ENCODE data around the gene SORCS1.

Gene SORCS1

GRCh38 chr10:107010531-107010930, 154.0 kb downstream of the SORCS1 start:
- Histone ChIP-seq H3K4me3 (no peak overlapping the region), H3K36me3 (ENCODE audit: insufficient read depth, low read length) (no peaks in the 10 kb centered on the region), H3K27ac (no peak overlapping the region), H3K9me3 (ENCODE audit: low read depth, low read length) (no peaks in the 10 kb centered on the region), H3K9ac (ENCODE audit: insufficient read length) (no peak overlapping the region)
- no peak for DNase-seq (ENCODE audit: low read depth, low spot score)
- TF ChIP-seq POLR2AphosphoS5 (IDR thresholded peaks at IDR 0.05; ENCODE audit: borderline replicate concordance, low read depth, low read length) = no peak
- TF ChIP-seq FOXP2 (optimal IDR thresholded peaks at IDR 0.05; ENCODE audit: control extremely low read depth, extremely low read length, insufficient read depth) = no peak
- TF ChIP-seq EZH2 (IDR thresholded peaks at IDR 0.05) = no peak

GRCh38 chr10:107004362-107004761, 160.1 kb downstream of the SORCS1 start:
- DNase-seq (ENCODE audit: low read depth, low spot score) = no peak
- H3K4me3 ChIP-seq = no peak overlapping the region
- H3K27ac ChIP-seq = no peak overlapping the region
- no peak for TF ChIP-seq POLR2AphosphoS5 (IDR thresholded peaks at IDR 0.05; ENCODE audit: borderline replicate concordance, low read depth, low read length)
- TF ChIP-seq EZH2 (IDR thresholded peaks at IDR 0.05) = no peak
- no peak for TF ChIP-seq FOXP2 (optimal IDR thresholded peaks at IDR 0.05; ENCODE audit: control extremely low read depth, extremely low read length, insufficient read depth)
- no peaks in the 10 kb centered on the region for H3K36me3 ChIP-seq (ENCODE audit: insufficient read depth, low read length)
- no peaks in the 10 kb centered on the region for H3K9me3 ChIP-seq (ENCODE audit: low read depth, low read length)
- no peak overlapping the region for H3K9ac ChIP-seq (ENCODE audit: insufficient read length)

- Histone ChIP-seq H3K27ac (no peak overlapping the region), H3K9me3 (ENCODE audit: low read depth, low read length) (no peaks in the 10 kb centered on the region), H3K4me3 (no peak overlapping the region), H3K36me3 (ENCODE audit: insufficient read depth, low read length) (no peaks in the 10 kb centered on the region), H3K9ac (ENCODE audit: insufficient read length) (no peak overlapping the region)
- DNase-seq (ENCODE audit: low read depth, low spot score) = no peak
- TF ChIP-seq FOXP2 (optimal IDR thresholded peaks at IDR 0.05; ENCODE audit: control extremely low read depth, extremely low read length, insufficient read depth) = no peak
These were observed 162.4 kb downstream of the SORCS1 start for GRCh38 chr10:107002068-107002467.

GRCh38 chr10:106999118-106999707, 165.3 kb downstream of the SORCS1 start:
- TF ChIP-seq FOXP2 (optimal IDR thresholded peaks at IDR 0.05; ENCODE audit: control extremely low read depth, extremely low read length, insufficient read depth) (no peak), POLR2AphosphoS5 (IDR thresholded peaks at IDR 0.05; ENCODE audit: borderline replicate concordance, low read depth, low read length) (no peak), EZH2 (IDR thresholded peaks at IDR 0.05) (no peak)
- peak overlapping the region; percentile 68; the same call in 1 of the 2 replicates for H3K4me3 ChIP-seq
- no peaks in the 10 kb centered on the region for H3K9me3 ChIP-seq (ENCODE audit: low read depth, low read length)
- no peaks in the 10 kb centered on the region for H3K36me3 ChIP-seq (ENCODE audit: insufficient read depth, low read length)
- DNase-seq (ENCODE audit: low read depth, low spot score) = no peak
- peak overlapping the region; percentile 86 for H3K27ac ChIP-seq
- H3K9ac ChIP-seq (ENCODE audit: insufficient read length) = no peak overlapping the region

DNA sequence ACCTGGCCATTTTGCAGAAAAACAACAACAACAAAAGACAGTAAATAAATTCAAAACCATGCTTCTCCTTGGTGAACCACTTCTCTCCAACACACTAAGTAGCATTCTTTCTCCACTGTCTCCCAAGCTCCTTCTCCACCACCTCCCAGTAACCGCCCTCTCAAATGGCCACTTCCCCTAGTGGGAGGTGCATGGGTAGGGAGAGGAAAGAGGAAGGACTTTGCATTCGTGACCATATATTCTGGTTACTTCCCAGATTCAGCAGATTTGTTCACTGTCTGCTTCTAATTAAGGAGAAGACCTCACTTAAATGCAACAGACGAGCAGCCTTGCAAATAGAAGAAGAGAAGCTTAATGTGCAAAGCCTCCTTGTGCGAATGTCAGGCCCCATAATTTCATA, 166.8 kb downstream of the SORCS1 start:
- TF ChIP-seq POLR2AphosphoS5 (IDR thresholded peaks at IDR 0.05; ENCODE audit: borderline replicate concordance, low read depth, low read length) = no peak
- TF ChIP-seq FOXP2 (optimal IDR thresholded peaks at IDR 0.05; ENCODE audit: control extremely low read depth, extremely low read length, insufficient read depth) = no peak
- TF ChIP-seq EZH2 (IDR thresholded peaks at IDR 0.05) = no peak
- Histone ChIP-seq H3K9ac (ENCODE audit: insufficient read length) (no peak overlapping the region), H3K4me3 (peak overlapping the region; percentile 68), H3K9me3 (ENCODE audit: low read depth, low read length) (no peaks in the 10 kb centered on the region), H3K36me3 (ENCODE audit: insufficient read depth, low read length) (no peaks in the 10 kb centered on the region), H3K27ac (peak overlapping the region; percentile 86)
- no peak for DNase-seq (ENCODE audit: low read depth, low spot score)

GRCh38 chr10:106996510-106996909, 168.0 kb downstream of the SORCS1 start:
- Histone ChIP-seq H3K4me3 (no peak overlapping the region), H3K9me3 (ENCODE audit: low read depth, low read length) (no peaks in the 10 kb centered on the region), H3K9ac (ENCODE audit: insufficient read length) (no peak overlapping the region), H3K27ac (no peak overlapping the region), H3K36me3 (ENCODE audit: insufficient read depth, low read length) (no peaks in the 10 kb centered on the region)
- TF ChIP-seq FOXP2 (optimal IDR thresholded peaks at IDR 0.05; ENCODE audit: control extremely low read depth, extremely low read length, insufficient read depth) (no peak), POLR2AphosphoS5 (IDR thresholded peaks at IDR 0.05; ENCODE audit: borderline replicate concordance, low read depth, low read length) (no peak), EZH2 (IDR thresholded peaks at IDR 0.05) (no peak)
- DNase-seq (ENCODE audit: low read depth, low spot score) = no peak

- H3K9ac ChIP-seq (ENCODE audit: insufficient read length) = no peak overlapping the region
These were observed 172.5 kb downstream of the SORCS1 start for GRCh38 chr10:106992055-106992454.

GRCh38 chr10:106991091-106991490, 173.4 kb downstream of the SORCS1 start:
- no peak for DNase-seq (ENCODE audit: low read depth, low spot score)
- Histone ChIP-seq H3K36me3 (ENCODE audit: insufficient read depth, low read length) (no peaks in the 10 kb centered on the region), H3K27ac (no peak overlapping the region), H3K9ac (ENCODE audit: insufficient read length) (no peak overlapping the region), H3K4me3 (no peak overlapping the region), H3K9me3 (ENCODE audit: low read depth, low read length) (no peaks in the 10 kb centered on the region)
- TF ChIP-seq FOXP2 (optimal IDR thresholded peaks at IDR 0.05; ENCODE audit: control extremely low read depth, extremely low read length, insufficient read depth) = no peak
- TF ChIP-seq EZH2 (IDR thresholded peaks at IDR 0.05) = no peak
- no peak for TF ChIP-seq POLR2AphosphoS5 (IDR thresholded peaks at IDR 0.05; ENCODE audit: borderline replicate concordance, low read depth, low read length)

More at GRCh38 chr10:106992055-106992454, 172.5 kb downstream of the SORCS1 start:
- no peaks in the 10 kb centered on the region for H3K9me3 ChIP-seq (ENCODE audit: low read depth, low read length)
- TF ChIP-seq FOXP2 (optimal IDR thresholded peaks at IDR 0.05; ENCODE audit: control extremely low read depth, extremely low read length, insufficient read depth) (no peak), POLR2AphosphoS5 (IDR thresholded peaks at IDR 0.05; ENCODE audit: borderline replicate concordance, low read depth, low read length) (no peak), EZH2 (IDR thresholded peaks at IDR 0.05) (no peak)
- no peaks in the 10 kb centered on the region for H3K36me3 ChIP-seq (ENCODE audit: insufficient read depth, low read length)
- no peak overlapping the region for H3K4me3 ChIP-seq
- DNase-seq (ENCODE audit: low read depth, low spot score) = no peak
- H3K27ac ChIP-seq = no peak overlapping the region

GRCh38 chr10:106987362-106987761, 177.1 kb downstream of the SORCS1 start:
- no peak overlapping the region for H3K27ac ChIP-seq
- no peak overlapping the region for H3K4me3 ChIP-seq
- DNase-seq (ENCODE audit: low read depth, low spot score) = no peak
- H3K36me3 ChIP-seq (ENCODE audit: insufficient read depth, low read length) = no peaks in the 10 kb centered on the region
- no peak overlapping the region for H3K9ac ChIP-seq (ENCODE audit: insufficient read length)
- TF ChIP-seq FOXP2 (optimal IDR thresholded peaks at IDR 0.05; ENCODE audit: control extremely low read depth, extremely low read length, insufficient read depth) = no peak
- no peak for TF ChIP-seq POLR2AphosphoS5 (IDR thresholded peaks at IDR 0.05; ENCODE audit: borderline replicate concordance, low read depth, low read length)
- no peak for TF ChIP-seq EZH2 (IDR thresholded peaks at IDR 0.05)
- no peaks in the 10 kb centered on the region for H3K9me3 ChIP-seq (ENCODE audit: low read depth, low read length)
